Measurements from ENCODE around the gene HTR7. TPM values are rescaled to one million over a fixed set of nuclear protein-coding genes. Genes with fewer than 3 reads are reported as not detected.

The HTR7 gene
- total RNA-seq, 4 donors from 2014 or later: 0.55 to 1.3 TPM; not detected in 2

- Histone ChIP-seq H3K4me3 (no peak overlapping the region), H3K27me3 (peaks cover 37% of the 10 kb centered on the region), H3K4me1 (no peaks in the 10 kb centered on the region), H3K9me3 (peaks cover 5 to 14% of the 10 kb centered on the region in 2 donors), H3K36me3 (no peaks in the 10 kb centered on the region), H3K27ac (no peak overlapping the region)
- no peak for DNase-seq
- TF ChIP-seq EP300 (IDR thresholded peaks at IDR 0.05; ENCODE audit: low read depth) (no peak), POLR2AphosphoS5 (IDR thresholded peaks at IDR 0.05) (no peak), POLR2A (IDR thresholded peaks at IDR 0.05) (no peak)
- TF ChIP-seq, protein P1, sequence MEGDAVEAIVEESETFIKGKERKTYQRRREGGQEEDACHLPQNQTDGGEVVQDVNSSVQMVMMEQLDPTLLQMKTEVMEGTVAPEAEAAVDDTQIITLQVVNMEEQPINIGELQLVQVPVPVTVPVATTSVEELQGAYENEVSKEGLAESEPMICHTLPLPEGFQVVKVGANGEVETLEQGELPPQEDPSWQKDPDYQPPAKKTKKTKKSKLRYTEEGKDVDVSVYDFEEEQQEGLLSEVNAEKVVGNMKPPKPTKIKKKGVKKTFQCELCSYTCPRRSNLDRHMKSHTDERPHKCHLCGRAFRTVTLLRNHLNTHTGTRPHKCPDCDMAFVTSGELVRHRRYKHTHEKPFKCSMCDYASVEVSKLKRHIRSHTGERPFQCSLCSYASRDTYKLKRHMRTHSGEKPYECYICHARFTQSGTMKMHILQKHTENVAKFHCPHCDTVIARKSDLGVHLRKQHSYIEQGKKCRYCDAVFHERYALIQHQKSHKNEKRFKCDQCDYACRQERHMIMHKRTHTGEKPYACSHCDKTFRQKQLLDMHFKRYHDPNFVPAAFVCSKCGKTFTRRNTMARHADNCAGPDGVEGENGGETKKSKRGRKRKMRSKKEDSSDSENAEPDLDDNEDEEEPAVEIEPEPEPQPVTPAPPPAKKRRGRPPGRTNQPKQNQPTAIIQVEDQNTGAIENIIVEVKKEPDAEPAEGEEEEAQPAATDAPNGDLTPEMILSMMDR (IDR thresholded peaks at IDR 0.05): no peak
- intact Hi-C loops (cut with DNase I; ENCODE audit: low total_unique reads): no loop called here
- in situ Hi-C loops (cut with MboI; ENCODE audit: low pct_ligation_motif_present in 1 of 4, low pct_unique_long_range_greater_than_20kb in 1 of 4, low sequenced_read_pairs in 3 of 4): loop anchor here in 1 of 4 donors (25.0 kb wide), 1 partner anchor 1038 kb away; no protein-coding TSS in a partner anchor
- 67 to 73% methylated on average over 1 of the region's 1 CpG for WGBS, 2 donors (ENCODE audit: low coverage in 1 of 2)
These were observed 7.7 kb downstream of the HTR7 start for GRCh38 chr10:90849956-90850749.

- H3K4me3 ChIP-seq: no peak overlapping the region
- H3K27ac ChIP-seq: no peak overlapping the region
- DNase-seq: no peak
- H3K27me3 ChIP-seq: peaks cover 10% of the 10 kb centered on the region
- TF ChIP-seq, protein P1 (IDR thresholded peaks at IDR 0.05): no peak
- TF ChIP-seq EP300 (IDR thresholded peaks at IDR 0.05; ENCODE audit: low read depth) (no peak), POLR2A (IDR thresholded peaks at IDR 0.05) (no peak), POLR2AphosphoS5 (IDR thresholded peaks at IDR 0.05) (no peak)
- H3K36me3 ChIP-seq: no peaks in the 10 kb centered on the region
- 16% methylated on average over 1 of the region's 1 CpG; no CpG with 5 or more reads in 1 of the 2 donors for WGBS, 2 donors (ENCODE audit: low coverage in 1 of 2)
- in situ Hi-C loops (cut with MboI; ENCODE audit: low pct_ligation_motif_present in 1 of 4, low pct_unique_long_range_greater_than_20kb in 1 of 4, low sequenced_read_pairs in 3 of 4): no loop called here
- H3K9me3 ChIP-seq: peaks cover 5 to 14% of the 10 kb centered on the region in 2 donors
- H3K4me1 ChIP-seq: no peaks in the 10 kb centered on the region
- intact Hi-C loops (cut with DNase I; ENCODE audit: low total_unique reads): no loop called here
These were observed 10.4 kb downstream of the HTR7 start for GRCh38 chr10:90847436-90847835.

DNA sequence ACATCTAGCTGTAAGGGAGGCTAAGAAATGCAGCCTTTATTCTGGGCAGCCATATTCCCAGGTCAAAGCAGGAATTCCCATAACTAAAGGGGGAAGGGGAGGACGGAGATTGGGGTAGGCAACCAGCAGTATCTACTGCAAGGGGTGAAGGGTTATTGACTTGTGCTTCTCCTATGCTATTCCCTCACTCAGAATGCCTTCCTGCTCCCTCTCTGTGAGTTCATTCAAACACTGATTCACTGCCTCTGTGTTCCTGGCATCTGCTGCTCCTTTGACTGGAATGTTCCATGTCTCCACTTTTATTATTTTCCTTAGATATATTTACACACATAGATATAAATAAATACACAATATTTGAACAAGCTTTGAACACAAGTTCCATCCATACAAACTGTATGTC is 11.1 kb downstream of the HTR7 start:
- TF ChIP-seq EP300 (IDR thresholded peaks at IDR 0.05; ENCODE audit: low read depth) (no peak), POLR2A (IDR thresholded peaks at IDR 0.05) (no peak), POLR2AphosphoS5 (IDR thresholded peaks at IDR 0.05) (no peak)
- TF ChIP-seq, protein P1 (IDR thresholded peaks at IDR 0.05): no peak
- H3K9me3 ChIP-seq: peaks cover 5 to 14% of the 10 kb centered on the region in 2 donors
- no peak overlapping the region for H3K4me3 ChIP-seq
- peaks cover 8% of the 10 kb centered on the region for H3K27me3 ChIP-seq
- no peak overlapping the region for H3K27ac ChIP-seq
- no peaks in the 10 kb centered on the region for H3K36me3 ChIP-seq
- no peak for DNase-seq
- H3K4me1 ChIP-seq: no peaks in the 10 kb centered on the region
- intact Hi-C loops (cut with DNase I; ENCODE audit: low total_unique reads) (no loop called here), in situ Hi-C loops (cut with MboI; ENCODE audit: low pct_ligation_motif_present in 1 of 4, low pct_unique_long_range_greater_than_20kb in 1 of 4, low sequenced_read_pairs in 3 of 4) (no loop called here)
- 40 to 63% methylated on average over 1 of the region's 1 CpG for WGBS, 2 donors (ENCODE audit: low coverage in 1 of 2)

GRCh38 chr10:90845726-90846125 is 12.1 kb downstream of the HTR7 start:
- no peak for TF ChIP-seq POLR2AphosphoS5 (IDR thresholded peaks at IDR 0.05)
- TF ChIP-seq, protein P1 (IDR thresholded peaks at IDR 0.05): no peak
- TF ChIP-seq EP300 (IDR thresholded peaks at IDR 0.05; ENCODE audit: low read depth): no peak
- no peak for TF ChIP-seq POLR2A (IDR thresholded peaks at IDR 0.05)
- WGBS, 2 donors (ENCODE audit: low coverage in 1 of 2): 66% methylated on average over 3 of the region's 3 CpGs; no CpG with 5 or more reads in 1 of the 2 donors
- intact Hi-C loops (cut with DNase I; ENCODE audit: low total_unique reads) (no loop called here), in situ Hi-C loops (cut with MboI; ENCODE audit: low pct_ligation_motif_present in 1 of 4, low pct_unique_long_range_greater_than_20kb in 1 of 4, low sequenced_read_pairs in 3 of 4) (no loop called here)
- Histone ChIP-seq H3K9me3 (peaks cover 0 to 8% of the 10 kb centered on the region in 2 donors), H3K4me3 (no peak overlapping the region), H3K4me1 (no peaks in the 10 kb centered on the region), H3K27me3 (no peaks in the 10 kb centered on the region), H3K27ac (no peak overlapping the region), H3K36me3 (no peaks in the 10 kb centered on the region)
- no peak for DNase-seq

All from transverse colon (tissue), 4 donors.